ENCODE data around the gene PGM2L1. TPM values are rescaled to one million over a fixed set of nuclear protein-coding genes. Genes with fewer than 3 reads are reported as not detected.

Gene PGM2L1
- total RNA-seq, 1 donor from 2014 or later: 15.1 TPM

DNA sequence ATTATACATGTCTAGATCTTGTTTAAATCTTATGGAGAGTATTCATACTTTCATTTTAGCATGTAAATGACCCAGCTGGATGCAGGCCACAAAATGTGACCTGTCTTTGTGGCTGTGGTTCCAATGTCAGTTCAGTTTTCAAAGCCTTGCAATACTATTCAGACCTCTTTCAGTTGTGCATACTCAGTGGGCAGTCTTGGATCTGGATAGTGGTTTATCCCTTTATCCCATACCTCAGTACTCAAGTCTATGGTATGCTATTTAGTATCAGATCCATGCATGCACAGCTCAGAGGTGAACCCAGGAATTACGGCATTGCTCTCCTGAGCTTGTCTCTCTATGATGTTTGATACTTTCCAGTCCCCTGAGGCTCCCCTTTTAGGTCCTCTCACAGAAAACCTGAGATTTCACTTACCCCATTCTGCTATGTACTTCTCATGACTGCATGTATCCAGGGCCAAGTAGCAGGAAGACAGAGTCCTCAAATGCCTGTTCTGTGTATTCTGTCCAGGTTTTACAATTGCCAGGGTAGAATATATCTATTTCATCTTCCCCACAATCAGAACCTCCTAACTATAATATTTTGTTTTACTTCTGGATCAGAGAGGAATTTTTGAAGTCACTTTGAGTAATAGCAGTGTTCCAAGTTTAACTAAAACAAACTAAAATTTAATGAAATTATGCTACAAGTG lies 79.8 kb downstream of the PGM2L1 start:
- no peak overlapping the region for H3K27ac Mint-ChIP-seq (ENCODE audit: unreplicated experiment)
- peaks cover 12% of the 10 kb centered on the region for H3K9me3 Mint-ChIP-seq

DNA sequence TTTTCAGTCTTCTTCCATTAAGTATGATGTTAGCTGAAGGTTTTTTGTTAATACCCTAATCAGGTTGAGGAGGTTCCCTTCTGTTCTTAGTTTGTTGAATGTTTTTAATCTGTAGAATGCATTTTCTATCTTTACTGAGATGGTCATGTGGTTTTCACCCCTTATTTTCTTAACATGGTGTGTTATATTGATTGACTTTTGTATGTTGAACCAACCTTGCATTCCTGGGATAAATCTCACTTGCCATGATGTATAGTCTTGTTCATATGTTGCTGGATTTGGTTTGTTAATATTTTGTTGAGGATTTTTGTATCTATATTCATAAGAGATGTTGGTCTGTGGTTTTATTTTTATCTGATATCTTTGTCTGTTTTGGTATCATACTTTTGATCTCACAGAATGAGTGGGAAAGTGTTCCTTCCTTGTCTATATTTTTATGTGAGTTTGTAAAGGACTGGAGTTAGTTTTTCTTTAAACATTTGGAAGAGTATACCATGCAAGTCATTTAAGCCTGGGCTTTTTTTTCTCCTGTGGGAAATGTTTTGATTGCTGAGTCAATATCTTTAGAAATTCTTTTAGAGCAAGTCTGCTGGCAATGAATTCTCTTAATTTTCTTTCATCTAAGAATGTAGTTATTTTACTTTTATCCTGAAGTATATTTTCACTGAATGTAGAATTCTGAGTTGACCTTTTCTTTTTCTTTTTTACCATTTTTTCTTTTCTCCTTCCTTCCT lies 81.3 kb downstream of the PGM2L1 start:
- Mint-ChIP-seq H3K9me3 (peaks cover 12% of the 10 kb centered on the region), H3K4me3 (no peak overlapping the region), H3K27ac (ENCODE audit: unreplicated experiment) (no peak overlapping the region), H3K27me3 (ENCODE audit: low read depth) (peaks cover 23% of the 10 kb centered on the region), H3K4me1 (peaks cover under 1% of the 10 kb centered on the region), H3K36me3 (ENCODE audit: low read depth) (peaks cover 4% of the 10 kb centered on the region)
- DNase-seq (ENCODE audit: low read depth, low spot score): no peak
- TF ChIP-seq, protein P1, sequence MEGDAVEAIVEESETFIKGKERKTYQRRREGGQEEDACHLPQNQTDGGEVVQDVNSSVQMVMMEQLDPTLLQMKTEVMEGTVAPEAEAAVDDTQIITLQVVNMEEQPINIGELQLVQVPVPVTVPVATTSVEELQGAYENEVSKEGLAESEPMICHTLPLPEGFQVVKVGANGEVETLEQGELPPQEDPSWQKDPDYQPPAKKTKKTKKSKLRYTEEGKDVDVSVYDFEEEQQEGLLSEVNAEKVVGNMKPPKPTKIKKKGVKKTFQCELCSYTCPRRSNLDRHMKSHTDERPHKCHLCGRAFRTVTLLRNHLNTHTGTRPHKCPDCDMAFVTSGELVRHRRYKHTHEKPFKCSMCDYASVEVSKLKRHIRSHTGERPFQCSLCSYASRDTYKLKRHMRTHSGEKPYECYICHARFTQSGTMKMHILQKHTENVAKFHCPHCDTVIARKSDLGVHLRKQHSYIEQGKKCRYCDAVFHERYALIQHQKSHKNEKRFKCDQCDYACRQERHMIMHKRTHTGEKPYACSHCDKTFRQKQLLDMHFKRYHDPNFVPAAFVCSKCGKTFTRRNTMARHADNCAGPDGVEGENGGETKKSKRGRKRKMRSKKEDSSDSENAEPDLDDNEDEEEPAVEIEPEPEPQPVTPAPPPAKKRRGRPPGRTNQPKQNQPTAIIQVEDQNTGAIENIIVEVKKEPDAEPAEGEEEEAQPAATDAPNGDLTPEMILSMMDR (conservative IDR thresholded peaks at IDR 0.05): no peak

More for the DNA sequence above, 79.8 kb downstream of the PGM2L1 start:
- peaks cover 4% of the 10 kb centered on the region for H3K36me3 Mint-ChIP-seq (ENCODE audit: low read depth)
- H3K4me3 Mint-ChIP-seq: no peak overlapping the region
- no peak for DNase-seq (ENCODE audit: low read depth, low spot score)
- TF ChIP-seq, protein P1 (conservative IDR thresholded peaks at IDR 0.05): no peak
- no peaks in the 10 kb centered on the region for H3K4me1 Mint-ChIP-seq
- H3K27me3 Mint-ChIP-seq (ENCODE audit: low read depth): peaks cover 10% of the 10 kb centered on the region

GRCh38 chr11:74312326-74312725 lies 85.9 kb downstream of the PGM2L1 start:
- no peak overlapping the region for H3K4me3 Mint-ChIP-seq
- DNase-seq (ENCODE audit: low read depth, low spot score): no peak
- H3K9me3 Mint-ChIP-seq: peaks cover 7% of the 10 kb centered on the region
- peaks cover 3% of the 10 kb centered on the region for H3K4me1 Mint-ChIP-seq
- peaks cover 4% of the 10 kb centered on the region for H3K36me3 Mint-ChIP-seq (ENCODE audit: low read depth)
- TF ChIP-seq, protein P1 (conservative IDR thresholded peaks at IDR 0.05): no peak
- peaks cover 58% of the 10 kb centered on the region for H3K27me3 Mint-ChIP-seq (ENCODE audit: low read depth)
- no peak overlapping the region for H3K27ac Mint-ChIP-seq (ENCODE audit: unreplicated experiment)

GRCh38 chr11:74311352-74311926 lies 86.8 kb downstream of the PGM2L1 start, which contains the start of gene P4HA3:
P4HA3 (minus strand) TSS chr11:74311640; CDS start chr11:74311611, 29 bp downstream.
- Mint-ChIP-seq H3K27ac (ENCODE audit: unreplicated experiment) (no peak within 1 kb of the TSS), H3K4me3 (peak within 1 kb of the TSS; percentile 63), H3K4me1 (peaks cover 3% of the 10 kb centered on the region), H3K27me3 (ENCODE audit: low read depth) (peaks cover 59% of the 10 kb centered on the region), H3K9me3 (peaks cover under 1% of the 10 kb centered on the region), H3K36me3 (ENCODE audit: low read depth) (no peaks in the 10 kb centered on the region)
- peak; percentile 56 for DNase-seq (ENCODE audit: low read depth, low spot score)
- TF ChIP-seq, protein P1 (conservative IDR thresholded peaks at IDR 0.05): no peak

GRCh38 chr11:74310857-74311256 lies 87.4 kb downstream of the PGM2L1 start:
- TF ChIP-seq, protein P1 (conservative IDR thresholded peaks at IDR 0.05): no peak

More at GRCh38 chr11:74310857-74311256, 87.4 kb downstream of the PGM2L1 start:
- no peak overlapping the region for H3K27ac Mint-ChIP-seq (ENCODE audit: unreplicated experiment)
- peaks cover 3% of the 10 kb centered on the region for H3K4me1 Mint-ChIP-seq
- H3K36me3 Mint-ChIP-seq (ENCODE audit: low read depth): no peaks in the 10 kb centered on the region
- H3K4me3 Mint-ChIP-seq: peak overlapping the region; percentile 48
- no peak for DNase-seq (ENCODE audit: low read depth, low spot score)
- H3K9me3 Mint-ChIP-seq: no peaks in the 10 kb centered on the region
- peaks cover 65% of the 10 kb centered on the region for H3K27me3 Mint-ChIP-seq (ENCODE audit: low read depth)
